ENCODE data around the gene CYP4V2. TPM values are rescaled to one million over a fixed set of nuclear protein-coding genes. Genes with fewer than 3 reads are reported as not detected.

CYP4V2 gene
- total and polyA plus RNA-seq, 2 experiments from 2014 or later = 1.5 to 3.1 TPM

DNA sequence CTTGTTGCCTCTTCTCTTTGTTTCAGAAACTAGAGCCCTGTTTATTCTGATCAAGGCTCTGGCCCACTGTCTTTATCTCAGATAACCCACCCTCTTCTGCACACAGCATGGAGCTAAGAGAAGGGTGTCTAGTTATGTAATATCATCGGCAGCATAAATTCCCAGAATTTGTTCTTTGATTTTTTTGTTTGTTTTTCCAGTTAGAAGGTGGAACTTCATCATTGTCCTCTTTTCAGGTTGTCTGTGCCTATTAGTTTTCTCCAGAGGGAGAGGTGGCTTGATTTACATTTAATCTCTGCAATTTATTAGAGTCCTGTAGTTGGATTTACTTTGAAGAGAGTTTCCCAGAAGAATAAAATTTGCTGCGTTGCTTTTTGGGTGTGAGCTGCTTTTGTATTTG lies 59.4 kb downstream of the CYP4V2 start:
- peak overlapping the region; percentile 98 for H3K27ac ChIP-seq (ENCODE audit: low read depth)
- H3K4me1 ChIP-seq (ENCODE audit: insufficient read depth) = peaks cover 24% of the 10 kb centered on the region
- no peaks in the 10 kb centered on the region for H3F3A ChIP-seq (replicated peaks; ENCODE audit: low read depth)
- no peaks in the 10 kb centered on the region for H3K36me3 ChIP-seq (ENCODE audit: insufficient read depth)
- H3K27me3 ChIP-seq (ENCODE audit: insufficient read depth) = no peaks in the 10 kb centered on the region
- peak overlapping the region; percentile 55 for H3K4me2 ChIP-seq
- Mint-ChIP-seq H3K4me1 (peaks cover 58% of the 10 kb centered on the region), H3K27me3 (ENCODE audit: insufficient read depth, low read depth, poor library complexity) (peaks cover 13% of the 10 kb centered on the region), H3K27ac (peak overlapping the region; percentile 99), H3K36me3 (ENCODE audit: low read depth) (peaks cover 33% of the 10 kb centered on the region), H3K4me3 (peak overlapping the region; percentile 57), H3K9me3 (peaks cover 2% of the 10 kb centered on the region)
- DNase-seq (ENCODE audit: low spot score) (no peak), ATAC-seq (peak; percentile 8)
- H3K9me2 ChIP-seq (ENCODE audit: insufficient read depth) = no peaks in the 10 kb centered on the region; the same call in 1 of the 2 replicates
- H3K4me3 ChIP-seq = peak overlapping the region; percentile 25
- peaks cover 13% of the 10 kb centered on the region for H3K79me2 ChIP-seq (replicated peaks; ENCODE audit: insufficient read depth)
- TF ChIP-seq ZNF462 (CRISPR knock-in tag; IDR thresholded peaks at IDR 0.05) = 0 out of 2 replicates have a peak, but pooled peaks have one; percentile 12
- TF ChIP-seq NANOG (IDR thresholded peaks at IDR 0.05; ENCODE audit: borderline replicate concordance) = no peak
- no peak overlapping the region for H2AFZ ChIP-seq
- no peaks in the 10 kb centered on the region for H4K20me1 ChIP-seq (replicated peaks; ENCODE audit: insufficient read depth)

- H3K4me3 Mint-ChIP-seq = no peak overlapping the region
- TF ChIP-seq CREB1 (CRISPR knock-in tag; IDR thresholded peaks at IDR 0.05; ENCODE audit: low read depth) (no peak), REST (IDR thresholded peaks at IDR 0.05; ENCODE audit: unreplicated experiment) (no peak), STAT1 (IDR thresholded peaks at IDR 0.05; ENCODE audit: unreplicated experiment) (no peak), ZNF114 (CRISPR knock-in tag; IDR thresholded peaks at IDR 0.05) (no peak), CTCF (conservative IDR thresholded peaks at IDR 0.05; ENCODE audit: low read depth in 2 of 2) (no peak), NANOG (IDR thresholded peaks at IDR 0.05; ENCODE audit: borderline replicate concordance) (no peak), EZH2 (IDR thresholded peaks at IDR 0.05; ENCODE audit: low read depth, unreplicated experiment) (no peak), POLR2AphosphoS5 (IDR thresholded peaks at IDR 0.05; ENCODE audit: low read depth) (no peak)
These were observed 63.8 kb downstream of the CYP4V2 start for GRCh38 chr4:186255122-186255521.

More at GRCh38 chr4:186255122-186255521, 63.8 kb downstream of the CYP4V2 start:
- Mint-ChIP-seq H3K27me3 (ENCODE audit: insufficient read depth, low read depth, poor library complexity) (peaks cover 2% of the 10 kb centered on the region), H3K9me3 (peaks cover 6% of the 10 kb centered on the region), H3K4me1 (peaks cover 26% of the 10 kb centered on the region), H3K27ac (0 out of 2 replicates have a peak overlapping the region, but pooled peaks have one; percentile 18), H3K36me3 (ENCODE audit: low read depth) (peaks cover 60% of the 10 kb centered on the region)
- H3K79me2 ChIP-seq (replicated peaks; ENCODE audit: insufficient read depth) = no peaks in the 10 kb centered on the region
- H2AFZ ChIP-seq = no peak overlapping the region
- no peaks in the 10 kb centered on the region for H3F3A ChIP-seq (replicated peaks; ENCODE audit: low read depth)
- no peak overlapping the region for H3K4me2 ChIP-seq
- no peak overlapping the region for H3K4me3 ChIP-seq
- H3K4me1 ChIP-seq (ENCODE audit: insufficient read depth) = peaks cover 18% of the 10 kb centered on the region
- DNase-seq (ENCODE audit: low spot score) = no peak
- 0 out of 2 replicates have a peak, but pooled peaks cover 4% of the 10 kb centered on the region for H3K36me3 ChIP-seq (ENCODE audit: insufficient read depth)
- ATAC-seq = no peak
- H3K27me3 ChIP-seq (ENCODE audit: insufficient read depth) = no peaks in the 10 kb centered on the region
- H3K27ac ChIP-seq (ENCODE audit: low read depth) = no peak overlapping the region
- no peaks in the 10 kb centered on the region for H4K20me1 ChIP-seq (replicated peaks; ENCODE audit: insufficient read depth)
- H3K9me2 ChIP-seq (ENCODE audit: insufficient read depth) = no peaks in the 10 kb centered on the region; the same call in 1 of the 2 replicates
